ENCODE results near the gene IL1R2.
A peak's percentile ranks its signal among the peaks of the same experiment; 100 is the strongest.
"Not testable (repeated sequence)": the region's sequence is repeated elsewhere in the genome, so short reads cannot be mapped to it uniquely, and the experiment has no call there.

Gene IL1R2

GRCh38 chr2:102063487-102063911, 71.7 kb downstream of the IL1R2 start:
- peak; percentile 79 to 86 (median 79) for DNase-seq

GRCh38 chr2:102063941-102064678, 72.3 kb downstream of the IL1R2 start:
- DNase-seq: peak; percentile 87 to 90 (median 89)

GRCh38 chr2:102064679-102065674, 73.2 kb downstream of the IL1R2 start:
- no peak for DNase-seq

GRCh38 chr2:102065675-102066252, 74.0 kb downstream of the IL1R2 start:
- peak; percentile 33 to 47 (median 46) for DNase-seq

- DNase-seq: no peak
These were observed 74.8 kb downstream of the IL1R2 start for GRCh38 chr2:102066554-102066953.

- not testable (repeated sequence) for DNase-seq
These were observed 76.4 kb downstream of the IL1R2 start for GRCh38 chr2:102068126-102068525.

GRCh38 chr2:102069311-102069974, 77.7 kb downstream of the IL1R2 start:
- DNase-seq: no peak

GRCh38 chr2:102070058-102070642, 78.4 kb downstream of the IL1R2 start:
- no peak for DNase-seq

- DNase-seq: no peak
These were observed 81.0 kb downstream of the IL1R2 start for GRCh38 chr2:102072741-102073140.

- DNase-seq: no peak
These were observed 81.5 kb downstream of the IL1R2 start for GRCh38 chr2:102073168-102073724.

- DNase-seq: peak; percentile 72 to 81 (median 81)
These were observed 82.5 kb downstream of the IL1R2 start for GRCh38 chr2:102074152-102074783.

GRCh38 chr2:102075479-102075878, 83.7 kb downstream of the IL1R2 start:
- no peak for DNase-seq

- DNase-seq: no peak
These were observed 84.8 kb downstream of the IL1R2 start for GRCh38 chr2:102076512-102076911.
